ENCODE results near the gene LRRN2. TPM values are rescaled to one million over a fixed set of nuclear protein-coding genes. Genes with fewer than 3 reads are reported as not detected.
A peak's percentile ranks its signal among the peaks of the same experiment; 100 is the strongest.
"Not testable (repeated sequence)": the region's sequence is repeated elsewhere in the genome, so short reads cannot be mapped to it uniquely, and the experiment has no call there.

The LRRN2 gene
- total RNA-seq, 1 experiment from 2014 or later: 2.0 TPM

DNA sequence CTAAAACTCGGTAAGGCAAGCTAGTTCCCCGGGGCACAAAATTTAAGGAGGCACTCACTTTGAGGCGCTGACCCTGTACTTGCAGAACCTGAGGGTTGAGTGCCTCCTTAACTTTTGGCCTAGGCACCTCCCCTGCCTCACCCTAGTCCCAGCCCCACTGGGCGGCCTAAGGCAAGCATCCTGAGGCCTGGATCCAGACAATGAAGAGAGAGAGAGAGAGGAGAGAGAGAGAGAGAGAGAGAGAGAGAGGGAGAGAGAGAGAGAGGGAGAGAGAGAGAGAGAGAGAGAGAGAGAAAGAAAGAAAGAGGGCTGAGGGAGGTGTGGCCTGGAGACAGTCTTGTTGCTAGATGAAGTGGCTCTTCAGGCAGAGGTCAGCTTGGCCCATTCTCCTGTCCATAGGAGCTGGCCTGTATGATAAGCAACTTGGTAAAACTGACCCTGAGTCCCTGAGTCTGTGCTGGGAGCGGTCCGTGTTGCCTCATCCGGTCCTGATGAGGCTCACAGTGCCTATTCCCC, 7.4 kb upstream of the LRRN2 start:
- DNase-seq (ENCODE audit: low read depth, low spot score) (no peak), ATAC-seq (peak; percentile 34; the same call in 1 of the 2 replicates)
- in situ Hi-C loops (cut with HindIII; ENCODE audit: low pct_unique_long_range_greater_than_20kb, low sequenced_read_pairs) (no loop called here), intact Hi-C loops (cut with micrococcal nuclease; ENCODE audit: unreplicated experiment) (no loop called here)
- Histone ChIP-seq H3K4me3 (ENCODE audit: low read depth in 2 of 2, low read length in 2 of 2) (no peak overlapping the region), H3K4me1 (ENCODE audit: control insufficient read depth, insufficient read depth, low read length) (no peaks in the 10 kb centered on the region), H3K27me3 (ENCODE audit: control insufficient read depth, insufficient read depth, low read length) (peaks cover 6% of the 10 kb centered on the region; the same call in 1 of the 2 replicates), H3K27ac (ENCODE audit: low read length) (no peak overlapping the region), H3K9me3 (ENCODE audit: control insufficient read depth, insufficient read depth, low read depth, low read length) (no peaks in the 10 kb centered on the region), H3K36me3 (ENCODE audit: control insufficient read depth, insufficient read depth, low read length) (no peaks in the 10 kb centered on the region)
- CTCF ChIA-PET: no interaction called here
- POLR2A ChIA-PET: no interaction called here
- no TSS peak for BruUV-seq (replicated peaks)
- TF ChIP-seq SIN3A (IDR thresholded peaks at IDR 0.05; ENCODE audit: borderline replicate concordance, insufficient read depth, low read depth, low read length): no peak
- TF ChIP-seq, protein P1, sequence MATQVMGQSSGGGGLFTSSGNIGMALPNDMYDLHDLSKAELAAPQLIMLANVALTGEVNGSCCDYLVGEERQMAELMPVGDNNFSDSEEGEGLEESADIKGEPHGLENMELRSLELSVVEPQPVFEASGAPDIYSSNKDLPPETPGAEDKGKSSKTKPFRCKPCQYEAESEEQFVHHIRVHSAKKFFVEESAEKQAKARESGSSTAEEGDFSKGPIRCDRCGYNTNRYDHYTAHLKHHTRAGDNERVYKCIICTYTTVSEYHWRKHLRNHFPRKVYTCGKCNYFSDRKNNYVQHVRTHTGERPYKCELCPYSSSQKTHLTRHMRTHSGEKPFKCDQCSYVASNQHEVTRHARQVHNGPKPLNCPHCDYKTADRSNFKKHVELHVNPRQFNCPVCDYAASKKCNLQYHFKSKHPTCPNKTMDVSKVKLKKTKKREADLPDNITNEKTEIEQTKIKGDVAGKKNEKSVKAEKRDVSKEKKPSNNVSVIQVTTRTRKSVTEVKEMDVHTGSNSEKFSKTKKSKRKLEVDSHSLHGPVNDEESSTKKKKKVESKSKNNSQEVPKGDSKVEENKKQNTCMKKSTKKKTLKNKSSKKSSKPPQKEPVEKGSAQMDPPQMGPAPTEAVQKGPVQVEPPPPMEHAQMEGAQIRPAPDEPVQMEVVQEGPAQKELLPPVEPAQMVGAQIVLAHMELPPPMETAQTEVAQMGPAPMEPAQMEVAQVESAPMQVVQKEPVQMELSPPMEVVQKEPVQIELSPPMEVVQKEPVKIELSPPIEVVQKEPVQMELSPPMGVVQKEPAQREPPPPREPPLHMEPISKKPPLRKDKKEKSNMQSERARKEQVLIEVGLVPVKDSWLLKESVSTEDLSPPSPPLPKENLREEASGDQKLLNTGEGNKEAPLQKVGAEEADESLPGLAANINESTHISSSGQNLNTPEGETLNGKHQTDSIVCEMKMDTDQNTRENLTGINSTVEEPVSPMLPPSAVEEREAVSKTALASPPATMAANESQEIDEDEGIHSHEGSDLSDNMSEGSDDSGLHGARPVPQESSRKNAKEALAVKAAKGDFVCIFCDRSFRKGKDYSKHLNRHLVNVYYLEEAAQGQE (IDR thresholded peaks at IDR 0.05; ENCODE audit: insufficient read depth in 1 of 2, low read depth in 2 of 2, low read length in 1 of 2): no peak
- TF ChIP-seq, protein P2, sequence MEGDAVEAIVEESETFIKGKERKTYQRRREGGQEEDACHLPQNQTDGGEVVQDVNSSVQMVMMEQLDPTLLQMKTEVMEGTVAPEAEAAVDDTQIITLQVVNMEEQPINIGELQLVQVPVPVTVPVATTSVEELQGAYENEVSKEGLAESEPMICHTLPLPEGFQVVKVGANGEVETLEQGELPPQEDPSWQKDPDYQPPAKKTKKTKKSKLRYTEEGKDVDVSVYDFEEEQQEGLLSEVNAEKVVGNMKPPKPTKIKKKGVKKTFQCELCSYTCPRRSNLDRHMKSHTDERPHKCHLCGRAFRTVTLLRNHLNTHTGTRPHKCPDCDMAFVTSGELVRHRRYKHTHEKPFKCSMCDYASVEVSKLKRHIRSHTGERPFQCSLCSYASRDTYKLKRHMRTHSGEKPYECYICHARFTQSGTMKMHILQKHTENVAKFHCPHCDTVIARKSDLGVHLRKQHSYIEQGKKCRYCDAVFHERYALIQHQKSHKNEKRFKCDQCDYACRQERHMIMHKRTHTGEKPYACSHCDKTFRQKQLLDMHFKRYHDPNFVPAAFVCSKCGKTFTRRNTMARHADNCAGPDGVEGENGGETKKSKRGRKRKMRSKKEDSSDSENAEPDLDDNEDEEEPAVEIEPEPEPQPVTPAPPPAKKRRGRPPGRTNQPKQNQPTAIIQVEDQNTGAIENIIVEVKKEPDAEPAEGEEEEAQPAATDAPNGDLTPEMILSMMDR (IDR thresholded peaks at IDR 0.05): no peak
- no peak for TF ChIP-seq POLR2AphosphoS5 (IDR thresholded peaks at IDR 0.05; ENCODE audit: low read depth, low read length)
- no peak for TF ChIP-seq TCF7L2 (IDR thresholded peaks at IDR 0.05; ENCODE audit: low read depth, low read length)

DNA sequence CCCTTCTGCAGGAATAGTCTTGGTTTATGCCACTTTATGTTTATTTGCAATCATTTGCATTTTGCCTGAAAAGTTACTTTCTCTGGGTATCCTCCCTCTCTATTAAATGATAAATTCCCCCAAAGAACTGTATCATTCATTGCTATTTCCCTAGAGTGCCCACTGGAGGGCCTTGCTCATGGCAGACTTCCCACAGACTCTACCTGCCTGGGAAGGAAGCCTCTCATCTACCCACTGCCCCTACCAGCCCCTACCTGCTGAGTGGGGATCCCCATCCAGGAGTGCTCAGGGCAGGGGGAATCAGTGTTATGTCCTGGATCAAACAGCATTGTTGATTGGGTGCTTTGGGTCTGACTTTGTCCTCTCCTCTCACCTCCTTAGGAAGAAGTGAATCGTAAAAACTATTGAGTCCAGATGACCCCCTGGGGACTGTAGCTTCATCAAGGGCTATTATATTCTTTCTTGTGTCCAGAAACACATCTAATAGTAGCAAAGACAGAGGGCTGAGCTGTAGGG, 6.8 kb upstream of the LRRN2 start:
- Histone ChIP-seq H3K27ac (ENCODE audit: low read length) (no peak overlapping the region), H3K9me3 (ENCODE audit: control insufficient read depth, insufficient read depth, low read depth, low read length) (no peaks in the 10 kb centered on the region), H3K27me3 (ENCODE audit: control insufficient read depth, insufficient read depth, low read length) (peaks cover 8% of the 10 kb centered on the region; the same call in 1 of the 2 replicates), H3K4me3 (ENCODE audit: low read depth in 2 of 2, low read length in 2 of 2) (no peak overlapping the region), H3K36me3 (ENCODE audit: control insufficient read depth, insufficient read depth, low read length) (no peaks in the 10 kb centered on the region), H3K4me1 (ENCODE audit: control insufficient read depth, insufficient read depth, low read length) (no peaks in the 10 kb centered on the region)
- in situ Hi-C loops (cut with HindIII; ENCODE audit: low pct_unique_long_range_greater_than_20kb, low sequenced_read_pairs): no loop called here
- BruUV-seq (replicated peaks): no TSS peak
- ChIA-PET CTCF (interaction anchor here (0.6 kb wide), 1 partner anchor 54 kb away, joined by 3 read pairs; no protein-coding TSS in a partner anchor), POLR2A (no interaction called here)
- intact Hi-C loops (cut with micrococcal nuclease; ENCODE audit: unreplicated experiment): no loop called here
- no peak for DNase-seq (ENCODE audit: low read depth, low spot score)
- no peak for ATAC-seq
- no peak for TF ChIP-seq SIN3A (IDR thresholded peaks at IDR 0.05; ENCODE audit: borderline replicate concordance, insufficient read depth, low read depth, low read length)

DNA sequence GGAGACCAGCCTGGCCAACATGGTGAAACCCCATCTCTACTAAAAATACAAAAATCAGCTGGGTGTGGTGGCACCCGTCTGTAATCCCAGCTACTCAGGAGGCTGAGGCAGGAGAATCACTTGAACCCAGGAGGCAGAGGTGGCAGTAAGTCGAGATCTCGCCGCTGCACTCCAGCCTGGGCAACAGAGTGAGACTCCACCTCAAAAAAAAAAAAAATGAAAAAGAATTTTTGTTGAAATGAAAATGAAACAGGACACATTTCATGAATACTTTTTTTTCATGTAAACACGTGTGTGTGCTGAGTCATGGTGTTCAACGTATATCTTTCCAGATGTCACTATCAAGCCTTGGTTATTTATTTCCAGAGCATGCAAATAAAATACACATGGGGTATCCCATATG, 5.8 kb upstream of the LRRN2 start:
- H3K4me3 ChIP-seq (ENCODE audit: low read depth in 2 of 2, low read length in 2 of 2); DNase-seq (ENCODE audit: low read depth, low spot score); ATAC-seq; intact Hi-C loops (cut with micrococcal nuclease; ENCODE audit: unreplicated experiment); H3K36me3 ChIP-seq (ENCODE audit: control insufficient read depth, insufficient read depth, low read length); H3K4me1 ChIP-seq (ENCODE audit: control insufficient read depth, insufficient read depth, low read length); BruUV-seq (replicated peaks); H3K9me3 ChIP-seq (ENCODE audit: control insufficient read depth, insufficient read depth, low read depth, low read length); H3K27ac ChIP-seq (ENCODE audit: low read length); POLR2A ChIA-PET; in situ Hi-C loops (cut with HindIII; ENCODE audit: low pct_unique_long_range_greater_than_20kb, low sequenced_read_pairs): not testable (repeated sequence)
- CTCF ChIA-PET: interaction anchor here (0.5 kb wide), 1 partner anchor 68 kb away, joined by 5 read pairs; no protein-coding TSS in a partner anchor
- H3K27me3 ChIP-seq (ENCODE audit: control insufficient read depth, insufficient read depth, low read length): peaks cover 10% of the 10 kb centered on the region; the same call in 1 of the 2 replicates
